HepG2 (cell line): Measurements from ENCODE around the gene OST4. TPM values are rescaled to one million over a fixed set of nuclear protein-coding genes. Genes with fewer than 3 reads are reported as not detected.
A peak's percentile ranks its signal among the peaks of the same experiment; 100 is the strongest.

ENCODE experiments used
- BCLAF1 ChIP-seq: fragments of 450-650 bp; IDR thresholded peaks from 2 replicates; pipeline ENCODE4 v1.6.1; 2017; ENCODE audit warnings: mild to moderate bottlenecking
- EHMT2 ChIP-seq: fragments of 200-600 bp; sonication (generic); IDR thresholded peaks from 2 replicates; pipeline ENCODE4 v1.7.0; 2017; ENCODE audit warnings: antibody characterized with exemption, low read depth, low read length, borderline replicate concordance
- ERF ChIP-seq: IDR thresholded peaks from 2 replicates; pipeline ENCODE4 v1.6.1; 2018; ENCODE audit warnings: missing biosample characterization, missing genetic modification reagents
- HOXD1 ChIP-seq: sonication (generic); formaldehyde crosslinking; IDR thresholded peaks from 2 replicates; pipeline ENCODE4 v1.5.0; 2020; ENCODE audit warnings: missing genetic modification reagents
- JDP2 ChIP-seq: sonication (generic); formaldehyde crosslinking; IDR thresholded peaks from 2 replicates; pipeline ENCODE4 v1.8.1; 2022; ENCODE audit warnings: missing genetic modification reagents, borderline replicate concordance
- KLF11 ChIP-seq: IDR thresholded peaks from 2 replicates; pipeline ENCODE4 v1.6.1; 2016; ENCODE audit warnings: missing compliant biosample characterization
- MNT ChIP-seq: fragments of 450-650 bp; IDR thresholded peaks from 2 replicates; pipeline ENCODE4 v1.6.1; 2016
- MTF1 ChIP-seq: sonication (generic); formaldehyde crosslinking; IDR thresholded peaks from 2 replicates; pipeline ENCODE4 v1.5.0; 2020; ENCODE audit warnings: missing genetic modification reagents
- PRMT3 ChIP-seq: sonication (generic); formaldehyde crosslinking; IDR thresholded peaks from 2 replicates; pipeline ENCODE4 v1.8.1; 2022; ENCODE audit warnings: low read depth, mild to moderate bottlenecking, moderate library complexity, missing genetic modification reagents, borderline replicate concordance
- REL ChIP-seq: sonication (generic); formaldehyde crosslinking; conservative IDR thresholded peaks from 2 replicates; pipeline ENCODE4 v1.8.0; 2022; ENCODE audit warnings: mild to moderate bottlenecking, missing genetic modification reagents, moderate library complexity
- SP2 ChIP-seq: sonication (generic); formaldehyde crosslinking; IDR thresholded peaks from 2 replicates; pipeline ENCODE4 v1.5.1; 2020; ENCODE audit warnings: mild to moderate bottlenecking, missing genetic modification reagents
- ZBTB10 ChIP-seq: sonication (generic); formaldehyde crosslinking; IDR thresholded peaks from 2 replicates; pipeline ENCODE4 v1.4.0; 2020; ENCODE audit warnings: missing genetic modification reagents, borderline replicate concordance
- ZBTB7B ChIP-seq: sonication (generic); formaldehyde crosslinking; IDR thresholded peaks from 2 replicates; pipeline ENCODE4 v1.4.0; 2020; ENCODE audit warnings: missing genetic modification reagents
- ZKSCAN1 ChIP-seq: fragments of 150-350 bp; IDR thresholded peaks from 2 replicates; pipeline ENCODE4 v1.6.1; 2014; ENCODE audit warnings: low read length
- ZNF20 ChIP-seq: sonication (generic); formaldehyde crosslinking; IDR thresholded peaks from 2 replicates; pipeline ENCODE4 v1.4.0; 2020; ENCODE audit warnings: mild to moderate bottlenecking, moderate library complexity, missing genetic modification reagents
- ZNF230 ChIP-seq: sonication (generic); formaldehyde crosslinking; IDR thresholded peaks from 2 replicates; pipeline ENCODE4 v1.4.0; 2020; ENCODE audit warnings: mild to moderate bottlenecking, missing genetic modification reagents
- ZNF296 ChIP-seq: sonication (generic); formaldehyde crosslinking; conservative IDR thresholded peaks from 2 replicates; pipeline ENCODE4 v1.5.0; 2020; ENCODE audit warnings: mild to moderate bottlenecking, missing genetic modification reagents
- ZNF329 ChIP-seq: sonication (generic); formaldehyde crosslinking; IDR thresholded peaks from 2 replicates; pipeline ENCODE4 v1.9.0; 2021; ENCODE audit warnings: low read depth, mild to moderate bottlenecking, missing genetic modification reagents
- ZNF672 ChIP-seq: sonication (generic); formaldehyde crosslinking; IDR thresholded peaks from 2 replicates; pipeline ENCODE4 v1.8.1; 2022; ENCODE audit warnings: missing genetic modification reagents
- polyA plus RNA-seq, 8 experiments: library from polyadenylated mRNA; depleted of rRNA in 3 of 8; stranded (reverse) in 7 of 8; unstranded in 1 of 8; fragments of >200 nt; fragmentation: Illumina TruSeq in 4 of 8; extraction: Trizol in 4 of 8; gene quantifications; 2 replicates each; pipeline versions ENCODE4 v1.2.1 to v1.2.3, GENCODE V29; 2011 to 2016; ENCODE audit warnings: low read depth in 4 of 8, missing spikeins in 1 of 8, mixed read lengths in 1 of 8; ENCODE audit not compliant: insufficient read depth in 1 of 8
- total RNA-seq, 5 experiments: library from RNA; depleted of rRNA; stranded (reverse); fragments of >200 nt; fragmentation: Illumina TruSeq; extraction: Trizol; gene quantifications; 2 replicates each; pipeline ENCODE4 v1.2.3, GENCODE V29; 2016; ENCODE audit warnings: low read depth in 1 of 5
- TF ChIP-seq, protein P1 (sequence below): sonication (generic); formaldehyde crosslinking; IDR thresholded peaks from 2 replicates; pipeline ENCODE4 v1.8.1; 2023; ENCODE audit warnings: missing genetic modification reagents, inconsistent platforms, borderline replicate concordance
- TF ChIP-seq, protein P2 (sequence below): sonication (generic); formaldehyde crosslinking; IDR thresholded peaks from 2 replicates; pipeline ENCODE4 v1.4.0; 2020; ENCODE audit warnings: low read depth, mild to moderate bottlenecking, missing genetic modification reagents

OST4 gene
- total and polyA plus RNA-seq, 2 of the 13 experiments (the other 11 are each of a cell fraction or from before 2014, with no cell fraction given), result 498 to 584 TPM

DNA sequence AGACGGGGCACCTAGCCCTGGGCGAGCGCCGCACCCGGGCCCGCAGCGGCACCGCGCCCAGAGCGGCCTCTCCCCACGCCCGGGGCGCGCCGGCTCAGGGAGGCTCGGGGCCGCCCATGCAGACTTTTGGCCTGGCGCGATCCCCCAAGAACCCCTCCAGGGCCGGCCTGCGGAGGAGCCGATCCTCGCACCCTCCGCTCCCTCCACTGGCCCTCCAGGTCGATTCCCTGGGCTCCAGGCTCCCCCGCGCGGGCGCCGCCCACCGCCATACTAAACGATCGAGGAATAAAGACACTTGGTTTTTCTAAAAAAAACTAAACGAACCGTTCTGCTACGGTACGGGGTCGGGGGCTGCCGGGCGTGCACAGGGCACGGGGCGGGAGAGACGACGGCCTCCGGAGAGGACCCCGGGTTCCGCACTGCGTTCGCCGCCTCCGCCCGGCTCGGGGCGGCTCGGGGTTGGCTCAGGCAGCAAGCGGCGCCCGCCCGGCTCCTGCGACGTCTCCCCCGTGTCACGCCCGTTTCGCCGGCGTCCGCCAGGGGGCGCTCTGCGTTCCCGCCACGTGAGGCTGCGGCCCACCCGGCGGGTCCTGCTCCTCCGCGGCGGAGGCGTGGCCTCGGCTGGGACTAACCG, 14.8 kb upstream of the OST4 start (continued):
- TF ChIP-seq MNT (peak; percentile 71), ZNF672 (CRISPR knock-in tag) (no peak), ZNF329 (CRISPR knock-in tag) (peak; percentile 50), REL (0 out of 2 replicates have a peak, but pooled peaks have one; percentile 91), ZNF296 (CRISPR knock-in tag) (no peak), ZBTB7B (CRISPR knock-in tag) (peak; percentile 72; the same call in 1 of the 2 replicates), ERF (CRISPR knock-in tag) (peak; percentile 88), KLF11 (CRISPR knock-in tag) (peak; percentile 43; the same call in 1 of the 2 replicates), ZKSCAN1 (no peak), ZNF20 (CRISPR knock-in tag) (no peak), ZNF230 (CRISPR knock-in tag) (0 out of 2 replicates have a peak, but pooled peaks have one; percentile 55), SP2 (peak; percentile 74), EHMT2 (no peak), ZBTB10 (CRISPR knock-in tag) (no peak; the same call in 1 of the 2 replicates), PRMT3 (CRISPR knock-in tag) (no peak; the same call in 1 of the 2 replicates), MTF1 (CRISPR knock-in tag) (0 out of 2 replicates have a peak, but pooled peaks have one; percentile 20), HOXD1 (peak; percentile 88; the same call in 1 of the 2 replicates), BCLAF1 (no peak), JDP2 (no peak; the same call in 1 of the 2 replicates)
- TF ChIP-seq, protein P1, sequence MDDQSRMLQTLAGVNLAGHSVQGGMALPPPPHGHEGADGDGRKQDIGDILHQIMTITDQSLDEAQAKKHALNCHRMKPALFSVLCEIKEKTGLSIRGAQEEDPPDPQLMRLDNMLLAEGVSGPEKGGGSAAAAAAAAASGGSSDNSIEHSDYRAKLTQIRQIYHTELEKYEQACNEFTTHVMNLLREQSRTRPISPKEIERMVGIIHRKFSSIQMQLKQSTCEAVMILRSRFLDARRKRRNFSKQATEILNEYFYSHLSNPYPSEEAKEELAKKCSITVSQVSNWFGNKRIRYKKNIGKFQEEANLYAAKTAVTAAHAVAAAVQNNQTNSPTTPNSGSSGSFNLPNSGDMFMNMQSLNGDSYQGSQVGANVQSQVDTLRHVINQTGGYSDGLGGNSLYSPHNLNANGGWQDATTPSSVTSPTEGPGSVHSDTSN (CRISPR knock-in tag), result no peak
- TF ChIP-seq, protein P2, sequence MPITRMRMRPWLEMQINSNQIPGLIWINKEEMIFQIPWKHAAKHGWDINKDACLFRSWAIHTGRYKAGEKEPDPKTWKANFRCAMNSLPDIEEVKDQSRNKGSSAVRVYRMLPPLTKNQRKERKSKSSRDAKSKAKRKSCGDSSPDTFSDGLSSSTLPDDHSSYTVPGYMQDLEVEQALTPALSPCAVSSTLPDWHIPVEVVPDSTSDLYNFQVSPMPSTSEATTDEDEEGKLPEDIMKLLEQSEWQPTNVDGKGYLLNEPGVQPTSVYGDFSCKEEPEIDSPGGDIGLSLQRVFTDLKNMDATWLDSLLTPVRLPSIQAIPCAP (CRISPR knock-in tag), result 0 out of 2 replicates have a peak, but pooled peaks have one; percentile 12
